PC-3 (cell line): ENCODE measurements around the gene CYB561A3.

Experiments
- CTCF ChIP-seq: fragments of 300-600 bp; sonication (generic); conservative IDR thresholded peaks from 2 replicates; pipeline ENCODE4 v1.5.1; 2017; ENCODE audit warnings: antibody characterized with exemption, low read depth, mild to moderate bottlenecking, low read length
- EZH2 ChIP-seq: fragments of 300-600 bp; sonication (generic); IDR thresholded peaks from one replicate; pipeline ENCODE4 v1.6.1; 2017; ENCODE audit warnings: antibody characterized with exemption, mild to moderate bottlenecking, low read length; ENCODE audit not compliant: unreplicated experiment
- EZH2phosphoT487 ChIP-seq: fragments of 300-600 bp; sonication (generic); IDR thresholded peaks from 2 replicates; pipeline ENCODE4 v1.6.1; 2018; ENCODE audit warnings: mild to moderate bottlenecking, antibody characterized with exemption, low read length, borderline replicate concordance

- no peak for TF ChIP-seq CTCF
- TF ChIP-seq EZH2phosphoT487, result no peak
- TF ChIP-seq EZH2, result no peak
Observed at GRCh38 chr11:61307354-61307753, 54.3 kb downstream of the CYB561A3 start.
